PC-9 (cell line): ENCODE results near the gene FGF19.

Source experiments
- EZH2 ChIP-seq: fragments of 200-600 bp; sonication (generic); IDR thresholded peaks from 2 replicates; pipeline ENCODE4 v1.8.0; 2017; ENCODE audit warnings: antibody characterized with exemption, low read depth
- TF ChIP-seq, protein P1 (sequence below): fragments of 200-600 bp; sonication (generic); conservative IDR thresholded peaks from 2 replicates; pipeline ENCODE4 v1.6.1; 2017; ENCODE audit warnings: mixed run types, antibody characterized with exemption, mild to moderate bottlenecking, moderate library complexity

DNA sequence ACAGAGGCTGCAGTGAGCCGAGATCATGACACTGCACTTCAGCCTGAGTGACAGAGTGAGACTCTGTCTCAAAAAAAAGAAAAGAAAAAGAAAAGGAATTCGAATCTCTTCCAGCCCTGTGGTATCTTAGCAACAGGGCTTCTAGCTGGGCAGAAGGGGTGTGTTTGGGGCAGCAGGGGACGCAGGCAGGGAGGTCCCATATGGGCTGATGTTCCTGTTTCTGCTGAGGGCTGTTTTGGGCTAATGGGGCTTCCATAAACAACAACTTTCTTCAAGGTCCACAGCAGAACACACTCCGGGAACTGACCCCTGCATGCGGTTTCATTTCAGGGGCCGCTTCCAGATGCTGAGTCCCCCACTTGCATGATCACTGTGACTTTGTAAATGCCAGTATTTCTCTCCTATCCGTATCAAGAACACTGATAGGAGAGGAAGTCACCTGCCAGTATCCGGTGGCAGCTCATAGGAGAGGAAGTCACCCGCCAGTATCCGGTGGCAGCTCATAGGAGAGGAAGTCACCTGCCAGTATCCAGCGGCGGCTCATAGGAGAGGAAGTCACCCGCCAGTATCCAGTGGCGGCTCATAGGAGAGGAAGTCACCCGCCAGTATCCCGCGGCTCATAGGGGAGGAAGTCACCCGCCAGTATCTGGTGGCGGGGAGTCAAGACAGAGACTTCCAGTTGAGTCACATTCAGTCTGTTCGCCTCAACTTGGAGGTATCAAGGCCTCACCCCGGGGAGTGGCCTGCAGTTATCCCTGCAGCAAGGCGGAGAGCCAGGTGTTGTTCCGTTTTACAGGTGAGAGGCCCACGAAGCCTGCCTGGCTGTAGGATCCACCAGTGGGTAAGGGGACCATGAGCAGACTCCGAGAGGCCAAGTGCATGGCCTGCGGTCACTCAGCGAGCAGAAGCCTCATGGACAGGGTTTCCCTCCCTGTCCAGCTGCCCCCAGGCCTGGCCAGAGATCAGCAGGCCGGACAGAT lies 8.3 kb upstream of the FGF19 start:
- TF ChIP-seq EZH2, result no peak
- TF ChIP-seq, protein P1, sequence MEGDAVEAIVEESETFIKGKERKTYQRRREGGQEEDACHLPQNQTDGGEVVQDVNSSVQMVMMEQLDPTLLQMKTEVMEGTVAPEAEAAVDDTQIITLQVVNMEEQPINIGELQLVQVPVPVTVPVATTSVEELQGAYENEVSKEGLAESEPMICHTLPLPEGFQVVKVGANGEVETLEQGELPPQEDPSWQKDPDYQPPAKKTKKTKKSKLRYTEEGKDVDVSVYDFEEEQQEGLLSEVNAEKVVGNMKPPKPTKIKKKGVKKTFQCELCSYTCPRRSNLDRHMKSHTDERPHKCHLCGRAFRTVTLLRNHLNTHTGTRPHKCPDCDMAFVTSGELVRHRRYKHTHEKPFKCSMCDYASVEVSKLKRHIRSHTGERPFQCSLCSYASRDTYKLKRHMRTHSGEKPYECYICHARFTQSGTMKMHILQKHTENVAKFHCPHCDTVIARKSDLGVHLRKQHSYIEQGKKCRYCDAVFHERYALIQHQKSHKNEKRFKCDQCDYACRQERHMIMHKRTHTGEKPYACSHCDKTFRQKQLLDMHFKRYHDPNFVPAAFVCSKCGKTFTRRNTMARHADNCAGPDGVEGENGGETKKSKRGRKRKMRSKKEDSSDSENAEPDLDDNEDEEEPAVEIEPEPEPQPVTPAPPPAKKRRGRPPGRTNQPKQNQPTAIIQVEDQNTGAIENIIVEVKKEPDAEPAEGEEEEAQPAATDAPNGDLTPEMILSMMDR, result no peak
